Measurements from ENCODE around the gene AJAP1.

AJAP1 gene

GRCh38 chr1:4701276-4701675 lies 46.9 kb downstream of the AJAP1 start:
- DNase-seq (ENCODE audit: low read depth) = no peak

GRCh38 chr1:4702464-4702863 lies 48.1 kb downstream of the AJAP1 start:
- no peak for DNase-seq (ENCODE audit: low read depth)

- DNase-seq (ENCODE audit: low read depth) = peak; percentile 73
Observed at GRCh38 chr1:4702932-4703331, 48.5 kb downstream of the AJAP1 start.

DNA sequence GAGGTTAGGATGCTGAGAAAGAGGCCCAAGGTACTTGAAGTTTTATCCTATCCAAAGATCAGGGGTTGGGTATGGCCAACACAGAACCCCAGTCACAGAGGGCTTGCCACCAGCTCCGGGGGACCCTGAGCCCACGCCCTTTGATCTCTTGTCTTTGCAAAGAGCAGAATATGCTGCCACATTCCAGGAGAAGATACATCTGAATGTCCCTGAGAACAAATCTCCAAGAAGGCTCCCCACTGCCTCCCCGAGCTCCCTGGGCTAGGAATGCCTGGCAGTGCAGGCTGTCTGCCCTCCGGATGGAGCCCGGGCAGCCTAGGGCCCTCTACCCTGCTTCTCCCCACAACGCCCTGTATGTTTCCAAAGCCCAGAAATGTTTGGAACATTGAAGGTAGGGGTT lies 49.2 kb downstream of the AJAP1 start:
- no peak for DNase-seq (ENCODE audit: low read depth)

- no peak for DNase-seq (ENCODE audit: low read depth)
Observed at GRCh38 chr1:4708840-4709507, 54.6 kb downstream of the AJAP1 start.

DNA sequence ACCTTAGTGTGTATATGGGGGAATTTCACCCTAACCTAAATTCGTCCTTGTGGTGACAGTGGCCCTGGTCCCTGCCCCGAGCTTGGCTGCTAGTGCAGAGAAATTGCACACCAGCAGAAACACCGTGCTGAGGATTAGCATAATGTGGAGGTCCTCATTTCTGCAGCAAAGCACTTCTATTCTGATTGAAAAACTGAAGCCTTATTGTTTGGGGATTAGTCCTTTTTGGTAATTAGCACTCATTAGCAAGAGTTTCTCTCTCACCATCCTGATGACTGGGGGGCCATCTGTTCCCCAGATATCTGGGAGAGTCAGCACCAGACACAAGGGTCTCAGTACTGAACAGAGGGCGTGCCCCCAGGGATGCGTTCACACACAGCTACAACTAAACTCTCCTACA lies 55.2 kb downstream of the AJAP1 start:
- no peak for DNase-seq (ENCODE audit: low read depth)

DNA sequence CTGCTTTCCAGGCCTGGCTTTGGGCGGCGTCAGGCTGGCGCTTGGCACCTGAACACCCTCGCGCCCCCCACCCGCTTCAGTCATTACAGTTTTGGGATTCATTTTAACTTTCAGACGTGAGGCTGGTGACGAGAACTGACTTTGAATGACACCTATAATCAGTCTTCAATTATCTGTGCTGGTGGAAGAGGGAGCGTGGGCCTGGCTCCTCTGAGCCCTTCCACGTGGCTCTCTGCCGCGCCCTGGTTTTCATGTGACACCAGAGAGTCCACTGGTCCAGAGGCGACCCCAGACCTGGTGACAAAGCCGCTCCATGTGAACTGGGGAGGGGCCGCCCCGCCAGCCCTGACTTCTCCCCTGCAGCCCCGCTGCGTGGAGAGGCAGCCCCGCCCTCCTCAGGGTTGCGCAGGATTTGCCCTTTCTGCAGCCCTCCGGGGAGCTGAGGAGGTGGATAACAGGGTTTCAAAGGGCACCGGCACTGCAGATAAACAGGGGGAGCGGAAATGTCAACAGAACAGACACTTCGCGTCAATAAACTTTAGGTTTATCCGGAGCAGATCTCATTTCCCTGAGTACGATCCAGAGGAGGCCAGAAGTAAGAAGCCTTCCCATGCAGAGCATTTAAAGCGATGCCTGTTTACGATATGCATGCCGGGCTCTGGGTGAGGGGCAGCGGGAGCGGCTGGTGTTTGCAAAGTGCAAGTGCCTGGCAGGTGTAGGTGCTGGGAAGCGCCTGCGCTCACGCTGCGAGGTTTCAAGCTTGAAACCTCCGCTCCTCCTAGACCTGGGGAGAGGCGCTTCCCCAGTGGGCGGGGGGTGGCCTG lies 56.4 kb downstream of the AJAP1 start:
- DNase-seq (ENCODE audit: low read depth) = no peak

DNA sequence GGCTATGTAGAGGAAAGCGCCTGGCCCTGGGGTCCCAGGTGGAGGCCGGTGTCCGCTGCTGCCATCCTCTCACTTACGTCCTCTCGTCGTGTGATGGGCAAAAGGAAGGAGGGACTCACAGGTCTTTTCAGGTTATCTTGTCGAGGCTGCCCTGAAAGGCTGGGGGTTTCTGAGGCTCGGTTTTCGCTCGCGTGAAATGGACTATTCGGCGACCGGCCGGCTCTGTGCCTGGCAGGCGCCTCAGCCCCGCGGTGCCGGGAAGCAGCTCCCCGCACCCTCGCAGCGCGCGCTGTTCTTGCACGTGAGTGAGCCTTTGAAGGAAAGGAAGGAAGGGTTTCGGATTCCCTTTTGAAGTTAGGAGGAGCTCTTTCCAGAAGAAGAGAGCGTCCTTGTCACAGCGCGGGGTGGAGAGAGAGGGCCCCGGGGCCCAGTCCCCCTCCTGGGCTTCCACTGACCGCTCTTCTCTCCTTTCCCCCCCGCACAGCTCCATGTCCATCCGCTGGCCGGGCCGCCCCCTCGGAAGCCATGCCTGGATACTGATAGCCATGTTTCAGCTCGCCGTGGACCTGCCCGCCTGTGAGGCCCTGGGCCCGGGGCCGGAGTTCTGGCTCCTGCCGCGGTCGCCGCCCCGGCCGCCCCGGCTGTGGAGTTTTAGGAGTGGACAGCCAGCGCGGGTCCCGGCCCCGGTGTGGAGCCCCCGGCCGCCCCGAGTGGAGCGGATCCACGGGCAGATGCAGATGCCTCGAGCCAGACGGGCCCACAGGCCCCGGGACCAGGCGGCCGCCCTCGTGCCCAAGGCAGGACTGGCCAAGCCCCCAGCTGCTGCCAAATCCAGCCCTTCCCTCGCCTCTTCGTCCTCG lies 57.2 kb downstream of the AJAP1 start:
- DNase-seq (ENCODE audit: low read depth) = no peak

DNA sequence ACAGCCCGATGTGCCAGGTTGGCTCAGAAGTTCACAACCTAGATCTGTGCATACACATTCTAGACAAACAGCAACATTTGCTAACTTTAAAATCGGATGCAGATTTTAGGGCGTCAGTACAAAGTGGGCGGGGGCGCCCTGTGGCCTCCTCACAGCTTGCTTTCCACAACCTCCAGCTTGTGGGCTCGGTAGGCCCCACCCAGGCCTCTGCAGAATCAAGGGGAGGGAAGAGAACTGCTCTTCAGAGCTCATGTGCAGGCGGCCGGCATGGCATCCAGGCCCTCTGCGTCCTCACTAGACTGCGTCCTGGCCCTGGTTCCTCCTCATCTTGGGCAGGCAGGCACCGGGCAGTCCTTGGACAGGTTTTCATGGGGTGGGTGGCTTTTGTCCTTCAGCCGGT lies 59.3 kb downstream of the AJAP1 start:
- no peak for DNase-seq (ENCODE audit: low read depth)

DNA sequence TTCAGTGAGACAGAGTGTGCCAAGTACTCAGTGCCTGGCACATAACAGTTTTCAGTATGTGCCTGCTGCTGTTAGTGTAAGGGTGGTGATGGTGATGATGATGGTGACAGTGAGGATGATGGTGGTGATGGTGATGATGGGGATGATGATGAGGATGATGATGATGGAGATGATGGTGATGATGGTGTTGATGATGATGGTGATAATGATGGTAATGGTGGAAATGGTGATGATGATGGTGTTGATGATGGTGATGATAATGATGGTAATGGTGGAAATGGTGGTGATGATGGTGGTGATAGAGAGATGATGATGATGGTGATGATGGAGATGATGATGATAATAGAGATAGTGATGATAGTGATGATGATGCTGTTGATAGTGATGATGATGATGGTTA lies 62.0 kb downstream of the AJAP1 start:
- no peak for DNase-seq (ENCODE audit: low read depth)

DNA sequence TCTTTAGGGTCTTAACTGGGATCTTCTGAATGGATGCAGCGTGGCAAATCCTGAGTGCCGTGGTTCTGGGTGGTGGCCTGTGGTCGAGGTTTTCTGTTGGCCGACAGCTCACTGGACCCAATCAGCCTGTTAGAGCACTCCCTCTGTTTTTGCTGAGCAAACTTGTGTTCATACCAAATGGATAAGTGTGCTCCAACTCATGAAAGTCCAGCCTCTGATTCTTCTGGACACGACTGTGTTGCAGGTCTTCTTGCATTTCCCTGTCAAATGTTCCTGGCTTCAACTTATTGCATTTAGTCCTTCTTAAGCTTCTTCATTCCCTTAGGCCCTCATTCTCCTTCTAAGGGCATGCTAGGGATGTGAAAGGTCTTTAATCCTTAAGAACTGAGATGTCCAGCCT lies 63.7 kb downstream of the AJAP1 start:
- no peak for DNase-seq (ENCODE audit: low read depth)

GRCh38 chr1:4723106-4723505 lies 68.7 kb downstream of the AJAP1 start:
- DNase-seq (ENCODE audit: low read depth) = no peak

- DNase-seq (ENCODE audit: low read depth) = no peak
Observed at GRCh38 chr1:4724001-4724400, 69.6 kb downstream of the AJAP1 start.

DNA sequence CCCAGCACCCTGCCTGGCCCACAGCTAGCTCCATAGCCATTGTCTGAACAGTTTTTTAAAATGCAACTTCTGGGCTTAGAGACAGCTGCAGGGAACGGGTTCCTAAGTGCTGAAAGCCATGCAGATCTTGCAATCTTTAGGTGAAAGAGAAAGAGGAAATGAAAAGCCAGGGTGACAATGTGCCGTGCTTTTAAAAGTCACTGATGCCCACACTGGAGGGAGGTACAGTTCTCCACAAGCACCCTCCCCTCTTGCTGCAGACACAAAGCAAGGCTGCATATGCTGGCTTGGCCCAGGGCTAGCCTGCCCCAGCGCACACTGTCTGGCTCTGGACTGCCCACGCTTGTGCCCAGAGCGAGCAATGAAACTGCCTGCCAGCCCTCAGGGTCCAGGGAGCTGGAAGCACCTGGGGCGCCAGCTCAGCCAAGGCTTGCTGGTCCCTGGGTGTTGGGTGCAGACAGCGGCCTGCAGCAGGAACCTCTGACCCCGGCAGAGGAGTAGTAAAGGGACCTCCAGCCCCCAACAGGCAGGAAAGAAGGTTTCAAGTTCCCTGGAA lies 70.4 kb downstream of the AJAP1 start:
- DNase-seq (ENCODE audit: low read depth) = no peak

DNA sequence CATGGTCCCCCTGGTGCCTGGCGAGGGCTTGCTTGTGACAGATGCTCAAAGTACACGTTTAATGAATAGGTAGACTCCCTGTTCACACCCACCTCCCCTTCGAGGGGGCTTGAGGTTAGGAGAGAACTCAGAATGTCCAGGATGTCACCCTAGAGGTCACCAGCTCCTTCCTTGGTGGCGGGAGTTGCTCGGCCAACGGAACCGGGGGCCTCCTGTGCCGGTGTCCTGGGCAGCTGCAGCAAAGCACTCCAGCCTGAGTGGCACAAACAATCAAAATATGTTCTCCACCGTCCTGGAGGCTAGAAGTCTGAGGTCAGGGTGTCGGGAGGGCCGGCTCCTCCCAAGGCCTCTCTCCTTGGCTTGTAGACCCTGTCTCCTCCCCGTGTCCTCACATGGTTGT lies 71.0 kb downstream of the AJAP1 start:
- DNase-seq (ENCODE audit: low read depth) = no peak

- DNase-seq (ENCODE audit: low read depth) = no peak
Observed at GRCh38 chr1:4726620-4727341, 72.4 kb downstream of the AJAP1 start.

- DNase-seq (ENCODE audit: low read depth) = no peak
Observed at GRCh38 chr1:4728319-4729089, 74.1 kb downstream of the AJAP1 start.

DNA sequence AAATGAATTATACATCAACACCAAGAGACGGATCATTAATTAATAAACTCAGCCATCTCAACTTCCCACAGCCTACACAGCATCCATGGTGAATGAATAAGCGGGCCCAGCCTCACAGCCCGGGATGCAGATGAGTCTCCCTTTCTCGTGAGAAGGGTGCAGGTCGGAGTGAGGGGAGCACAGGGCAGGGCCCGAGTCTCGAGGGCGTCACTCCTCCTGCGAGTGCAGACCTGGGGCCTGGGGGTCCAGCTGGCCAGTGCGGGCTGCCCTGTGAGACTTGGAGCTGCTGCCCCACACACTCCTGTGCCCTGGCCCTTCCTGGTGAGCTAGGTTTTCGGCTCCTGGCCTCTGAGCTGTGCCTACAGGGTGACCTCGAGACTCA lies 74.7 kb downstream of the AJAP1 start:
- DNase-seq (ENCODE audit: low read depth) = no peak

- DNase-seq (ENCODE audit: low read depth) = no peak
Observed at GRCh38 chr1:4730078-4730477, 75.7 kb downstream of the AJAP1 start.

DNA sequence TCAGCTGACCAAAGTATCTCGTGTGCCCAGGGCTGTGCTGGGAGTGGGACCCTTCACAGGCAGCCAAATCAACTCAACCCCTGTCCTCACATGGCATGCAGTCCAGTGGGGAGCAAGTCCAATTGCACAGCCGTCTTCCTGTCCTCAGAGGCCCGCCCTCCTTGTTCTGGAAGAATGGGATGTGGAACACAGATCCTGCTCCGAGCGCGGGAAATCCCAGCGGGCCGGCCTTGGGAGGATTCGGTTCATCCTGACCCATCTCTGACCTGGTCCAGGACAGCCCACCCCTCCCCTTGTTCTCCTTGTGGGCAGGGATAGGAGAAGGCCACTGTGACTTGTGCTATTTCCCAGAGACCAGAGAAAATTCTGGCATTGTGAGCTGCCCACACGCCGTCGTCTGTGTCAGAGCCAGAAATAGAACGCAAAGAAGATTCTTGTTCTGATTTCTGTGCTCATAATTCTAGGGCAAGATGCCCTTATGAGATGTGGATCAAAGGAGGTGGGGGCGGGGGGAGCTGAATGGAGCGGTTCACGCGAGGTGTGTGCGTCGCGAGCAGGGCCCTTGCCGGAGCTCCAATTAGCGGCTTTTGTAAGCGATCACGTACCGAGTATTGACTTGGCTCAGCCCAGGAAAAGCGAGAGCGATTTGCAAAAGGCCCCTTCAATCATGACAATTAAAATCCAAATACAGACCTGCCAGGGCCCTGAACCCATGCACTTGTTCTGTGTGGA lies 79.2 kb downstream of the AJAP1 start:
- DNase-seq (ENCODE audit: low read depth) = no peak
